ENCODE results near the gene STXBP2.

DNA sequence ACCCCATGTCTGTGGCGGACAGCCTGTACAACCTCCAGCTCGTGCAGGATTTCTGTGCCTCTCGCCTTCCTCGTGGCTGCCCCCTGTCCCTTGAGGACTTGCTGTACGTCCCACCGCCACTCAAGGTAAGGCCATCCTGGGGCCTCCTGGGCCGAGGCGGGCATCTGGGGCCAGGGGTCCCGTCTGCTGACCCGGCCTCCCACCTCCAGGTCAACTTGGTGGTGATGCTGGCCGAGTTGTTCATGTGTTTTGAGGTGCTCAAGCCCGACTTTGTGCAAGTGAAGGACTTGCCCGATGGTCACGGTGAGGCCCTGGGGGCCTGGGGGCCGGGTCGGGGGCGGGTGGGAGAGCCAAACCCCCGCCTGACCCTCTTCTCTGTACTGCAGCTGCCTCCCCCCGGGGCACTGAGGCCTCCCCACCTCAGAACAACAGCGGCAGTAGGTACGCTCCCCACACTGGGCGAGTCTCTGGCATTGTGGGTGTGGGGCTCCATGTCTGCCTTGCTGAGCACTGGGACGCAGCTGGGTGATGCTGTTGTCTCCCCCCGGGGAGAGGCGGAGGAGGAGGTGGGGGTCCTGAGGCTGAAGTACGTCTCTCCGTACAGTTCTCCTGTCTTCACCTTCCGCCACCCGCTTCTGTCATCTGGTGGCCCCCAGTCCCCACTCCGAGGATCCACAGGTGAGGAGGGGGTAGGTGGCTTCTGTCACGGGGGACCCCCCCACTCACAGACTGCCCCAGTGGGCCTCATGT is 26.2 kb upstream of the STXBP2 start:
- TF ChIP-seq, protein P1, sequence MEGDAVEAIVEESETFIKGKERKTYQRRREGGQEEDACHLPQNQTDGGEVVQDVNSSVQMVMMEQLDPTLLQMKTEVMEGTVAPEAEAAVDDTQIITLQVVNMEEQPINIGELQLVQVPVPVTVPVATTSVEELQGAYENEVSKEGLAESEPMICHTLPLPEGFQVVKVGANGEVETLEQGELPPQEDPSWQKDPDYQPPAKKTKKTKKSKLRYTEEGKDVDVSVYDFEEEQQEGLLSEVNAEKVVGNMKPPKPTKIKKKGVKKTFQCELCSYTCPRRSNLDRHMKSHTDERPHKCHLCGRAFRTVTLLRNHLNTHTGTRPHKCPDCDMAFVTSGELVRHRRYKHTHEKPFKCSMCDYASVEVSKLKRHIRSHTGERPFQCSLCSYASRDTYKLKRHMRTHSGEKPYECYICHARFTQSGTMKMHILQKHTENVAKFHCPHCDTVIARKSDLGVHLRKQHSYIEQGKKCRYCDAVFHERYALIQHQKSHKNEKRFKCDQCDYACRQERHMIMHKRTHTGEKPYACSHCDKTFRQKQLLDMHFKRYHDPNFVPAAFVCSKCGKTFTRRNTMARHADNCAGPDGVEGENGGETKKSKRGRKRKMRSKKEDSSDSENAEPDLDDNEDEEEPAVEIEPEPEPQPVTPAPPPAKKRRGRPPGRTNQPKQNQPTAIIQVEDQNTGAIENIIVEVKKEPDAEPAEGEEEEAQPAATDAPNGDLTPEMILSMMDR (IDR thresholded peaks at IDR 0.05) = no peak
- TF ChIP-seq POLR2A (IDR thresholded peaks at IDR 0.05) = no peak

All from body of pancreas (tissue), 4 donors.